HG03575 (cell line): ENCODE data around the gene TSC22D4.
"Not testable (repeated sequence)": the region's sequence is repeated elsewhere in the genome, so short reads cannot be mapped to it uniquely, and the experiment has no call there.

Source experiments
- ATAC-seq: cut with Tn5 transposase; IDR thresholded peaks from one replicate; pipeline ENCODE4 v1.9.1; 2021; ENCODE audit not compliant: unreplicated experiment, insufficient number of reproducible peaks, low FRiP score; ENCODE audit errors: extremely low read depth

The TSC22D4 gene

GRCh38 chr7:100453854-100454253 lies 25.2 kb downstream of the TSC22D4 start:
- not testable (repeated sequence) for ATAC-seq

GRCh38 chr7:100452513-100452912 lies 26.5 kb downstream of the TSC22D4 start:
- no peak for ATAC-seq

- ATAC-seq: no peak
These were observed 29.7 kb downstream of the TSC22D4 start for GRCh38 chr7:100449190-100449795.

DNA sequence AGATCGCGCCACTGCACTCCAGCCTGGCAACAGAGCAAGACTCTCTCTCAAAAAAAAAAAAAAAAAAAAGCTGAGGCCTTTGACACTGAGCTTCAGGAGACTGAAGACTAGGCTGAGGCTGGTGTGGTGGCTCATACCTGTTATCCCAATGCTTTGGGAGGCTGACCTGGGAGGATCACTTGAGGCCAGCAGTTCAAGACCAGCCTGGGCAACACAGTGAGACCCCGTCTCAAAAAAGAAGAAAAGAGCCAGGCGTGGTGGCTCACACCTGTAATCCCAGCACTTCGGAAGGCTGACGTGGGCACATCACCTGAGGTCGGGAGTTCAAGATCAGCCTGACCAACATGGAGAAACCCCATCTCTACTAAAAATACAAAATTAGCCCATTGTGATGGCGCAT lies 31.7 kb downstream of the TSC22D4 start:
- ATAC-seq: not testable (repeated sequence)

GRCh38 chr7:100446040-100446439 lies 33.0 kb downstream of the TSC22D4 start:
- no peak for ATAC-seq

DNA sequence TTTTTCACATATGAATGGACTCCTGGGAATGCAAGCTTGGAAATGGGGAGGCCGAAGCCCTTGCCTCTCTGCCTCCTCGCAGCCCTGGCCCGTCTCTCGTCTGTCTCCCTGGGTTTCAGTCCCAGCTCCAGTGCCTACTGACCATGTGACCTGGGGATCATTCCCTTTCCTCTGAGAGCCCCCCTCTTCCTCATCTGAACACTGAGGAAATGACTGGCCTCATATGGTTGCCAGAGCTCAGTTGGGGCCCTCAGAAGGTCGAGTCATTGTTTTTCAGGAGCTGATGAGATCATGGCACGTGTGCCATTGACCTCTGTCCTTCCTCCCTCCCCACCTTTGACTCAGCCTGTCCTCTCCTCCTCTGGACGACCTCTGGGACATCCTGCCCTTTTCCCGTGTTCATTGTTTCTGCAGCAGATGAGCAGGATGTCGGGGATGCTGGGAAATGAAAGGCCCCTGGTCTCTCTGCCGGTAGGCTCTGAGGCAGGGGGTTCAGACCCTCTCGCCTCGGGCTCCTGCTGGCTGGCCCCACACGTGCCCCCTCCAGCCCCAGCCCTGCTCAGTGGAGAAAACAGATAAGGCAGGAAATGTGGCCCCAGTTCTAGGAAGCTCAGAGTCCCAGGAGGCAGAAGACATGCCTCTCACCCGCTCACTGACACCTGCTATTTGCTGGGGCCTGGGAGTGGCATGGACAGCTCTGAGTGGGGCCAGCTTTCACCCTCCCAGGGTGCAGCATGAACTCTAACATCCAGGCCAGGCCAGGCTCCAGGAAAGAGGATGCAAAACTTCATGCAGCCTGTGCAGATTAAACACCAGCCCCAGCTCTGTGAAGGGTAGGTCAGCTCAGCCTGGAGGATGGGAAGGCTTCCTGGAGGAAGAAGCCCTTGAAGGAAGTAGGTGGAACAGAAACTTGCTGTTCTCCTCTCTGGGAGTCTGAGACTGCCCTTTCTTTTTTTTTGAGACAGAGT lies 34.4 kb downstream of the TSC22D4 start:
- ATAC-seq: no peak

GRCh38 chr7:100443096-100443840 lies 35.7 kb downstream of the TSC22D4 start:
- no peak for ATAC-seq

DNA sequence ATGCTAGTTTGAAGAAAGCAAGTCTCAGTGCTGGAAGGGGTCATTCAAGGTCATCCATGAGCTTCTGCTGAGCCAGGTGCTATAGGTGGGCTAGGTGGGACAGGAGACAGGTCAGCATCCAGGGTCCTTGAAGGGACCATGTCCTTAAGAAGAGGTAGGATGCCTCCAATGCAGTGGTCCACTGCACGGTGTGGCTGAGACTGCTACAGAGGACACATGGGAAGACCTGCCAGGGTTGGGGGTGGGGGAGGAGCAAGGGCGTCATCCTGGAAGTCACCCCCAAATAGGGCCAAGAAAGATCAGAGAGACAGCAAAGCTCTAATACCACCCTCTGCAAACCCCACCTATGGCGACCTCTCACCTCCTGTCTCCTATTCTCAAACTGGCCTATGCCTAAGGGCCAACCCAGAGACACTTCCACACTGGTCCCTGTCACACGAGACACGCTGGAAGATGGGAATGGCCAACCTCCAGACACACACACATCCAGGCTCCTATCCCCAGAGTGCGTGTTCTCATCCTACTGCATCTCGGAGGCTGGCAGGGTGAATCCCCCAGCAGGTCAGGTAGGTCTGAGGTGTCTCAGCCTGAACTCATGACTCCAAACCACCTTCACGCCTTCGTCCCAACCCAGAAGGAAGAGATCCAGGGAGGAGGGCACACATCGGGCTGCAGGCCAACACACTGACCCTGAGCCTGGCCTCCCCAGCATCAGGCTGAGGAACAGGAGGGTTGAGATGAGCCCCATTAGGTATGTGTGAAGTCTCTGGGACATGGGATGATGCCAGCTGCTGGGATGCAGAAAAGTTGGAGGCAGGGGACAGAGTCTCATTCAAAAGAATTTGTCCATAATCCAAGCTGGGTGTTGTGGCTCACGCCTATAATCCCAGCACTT lies 37.1 kb downstream of the TSC22D4 start:
- no peak for ATAC-seq

GRCh38 chr7:100439244-100439643 lies 39.8 kb downstream of the TSC22D4 start:
- ATAC-seq: not testable (repeated sequence)

DNA sequence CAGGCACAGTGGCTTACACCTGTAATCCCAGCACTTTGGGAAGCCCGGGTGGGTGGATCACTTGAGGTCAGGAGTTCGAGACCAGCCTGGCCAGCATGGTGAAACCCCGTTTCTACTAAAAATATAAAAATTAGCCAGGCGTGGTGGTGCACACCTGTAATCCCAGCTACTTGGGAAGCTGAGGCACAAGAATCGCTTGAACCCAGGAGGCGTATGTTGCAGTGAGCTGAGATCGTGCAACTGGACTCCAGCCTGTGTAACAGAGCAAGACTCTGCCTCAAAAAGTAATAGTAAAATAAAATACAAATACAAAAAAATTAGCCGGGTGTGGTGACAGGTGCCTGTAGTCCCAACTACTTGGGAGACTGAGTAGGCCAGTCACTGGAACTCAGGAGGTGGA lies 40.3 kb downstream of the TSC22D4 start:
- ATAC-seq: not testable (repeated sequence)

- ATAC-seq: no peak
These were observed 40.8 kb downstream of the TSC22D4 start for GRCh38 chr7:100438172-100438571.

DNA sequence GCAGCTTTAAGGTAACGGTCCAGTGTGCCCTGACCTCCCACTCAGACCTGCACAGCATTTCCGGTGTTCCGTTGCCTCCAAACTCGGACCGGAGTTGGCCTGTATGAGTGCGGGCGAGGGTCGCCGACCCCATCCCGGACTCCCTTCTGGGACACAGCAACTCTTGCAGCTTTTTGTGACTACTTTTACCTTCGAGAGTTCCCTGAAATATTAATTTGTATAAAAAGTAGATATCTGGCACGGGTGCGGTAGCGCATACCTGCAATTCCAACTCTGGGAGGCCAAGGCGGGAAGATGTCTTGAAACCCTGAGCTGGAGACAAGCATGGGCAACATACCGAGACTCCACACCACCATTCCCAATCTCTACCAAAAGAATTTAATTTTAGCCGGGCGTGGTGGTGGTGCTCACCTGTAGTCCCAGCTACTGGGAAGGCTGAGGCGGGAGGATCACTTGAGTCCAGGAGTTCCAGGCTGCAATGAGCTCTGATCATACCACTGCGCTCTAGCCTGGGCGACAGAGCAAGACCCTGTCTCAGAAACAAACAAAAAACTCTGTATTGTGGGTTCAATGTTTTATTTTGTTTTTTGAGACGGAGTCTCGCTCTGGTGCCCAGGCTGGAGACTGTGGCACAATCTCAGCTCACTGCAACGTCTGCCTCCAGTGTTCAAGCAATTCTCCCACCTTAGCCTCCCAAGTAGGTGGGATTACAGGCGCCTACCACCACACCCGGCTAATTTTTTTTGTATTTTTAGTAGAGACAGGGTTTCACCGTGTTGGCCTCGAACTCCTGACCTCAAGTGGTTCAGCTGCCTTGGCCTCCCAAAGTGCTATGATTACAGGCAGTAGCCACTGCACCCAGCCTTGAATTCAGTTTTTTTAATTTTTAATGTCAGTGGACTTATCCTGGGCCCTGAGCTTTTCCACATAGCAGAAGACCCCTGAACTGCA lies 41.6 kb downstream of the TSC22D4 start:
- ATAC-seq: no peak

DNA sequence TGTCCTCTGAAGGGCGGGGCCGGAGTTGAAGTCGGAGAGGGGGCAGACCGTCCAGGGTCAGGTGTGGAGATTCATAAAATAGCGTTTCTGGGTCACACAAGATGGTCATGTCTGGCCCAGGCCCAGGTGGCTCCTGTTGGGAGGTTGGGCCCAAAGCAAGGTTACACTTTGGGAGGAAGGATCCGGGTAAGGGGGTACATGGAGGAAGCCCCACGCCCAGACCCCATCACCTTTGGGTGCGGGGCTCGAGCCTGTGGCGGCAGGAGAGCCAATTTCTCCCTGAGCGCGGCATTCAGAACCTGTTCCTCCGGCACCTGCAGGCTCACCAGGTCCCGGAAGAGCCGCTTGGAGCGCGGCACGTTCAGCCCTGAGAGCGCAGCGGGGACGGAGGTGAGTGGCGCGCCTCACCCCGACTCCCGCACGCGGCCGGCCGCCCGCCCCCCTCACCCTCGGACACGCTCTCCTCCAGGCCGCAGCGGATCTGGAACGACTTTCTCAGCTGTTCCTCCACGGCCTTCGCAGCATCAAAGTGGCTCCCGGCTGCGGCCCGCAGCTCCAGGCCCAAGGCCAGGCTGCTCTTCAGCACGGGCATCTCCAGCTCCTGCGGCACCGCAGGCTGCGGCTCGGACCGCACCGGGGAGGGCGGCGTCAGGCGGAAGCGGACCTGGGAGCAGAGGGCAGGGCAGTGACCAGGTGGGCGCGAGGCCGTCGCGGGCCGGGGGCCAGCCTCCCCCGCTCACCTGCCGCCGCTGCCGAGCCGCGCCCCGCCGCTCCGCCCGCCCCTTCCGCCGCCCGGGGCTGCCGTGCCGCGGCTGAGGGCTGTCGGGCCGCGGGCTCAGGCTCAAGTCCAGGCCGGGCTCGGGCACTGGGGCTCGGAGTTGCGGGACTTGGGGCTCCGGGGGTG lies 43.4 kb downstream of the TSC22D4 start:
- no peak for ATAC-seq

DNA sequence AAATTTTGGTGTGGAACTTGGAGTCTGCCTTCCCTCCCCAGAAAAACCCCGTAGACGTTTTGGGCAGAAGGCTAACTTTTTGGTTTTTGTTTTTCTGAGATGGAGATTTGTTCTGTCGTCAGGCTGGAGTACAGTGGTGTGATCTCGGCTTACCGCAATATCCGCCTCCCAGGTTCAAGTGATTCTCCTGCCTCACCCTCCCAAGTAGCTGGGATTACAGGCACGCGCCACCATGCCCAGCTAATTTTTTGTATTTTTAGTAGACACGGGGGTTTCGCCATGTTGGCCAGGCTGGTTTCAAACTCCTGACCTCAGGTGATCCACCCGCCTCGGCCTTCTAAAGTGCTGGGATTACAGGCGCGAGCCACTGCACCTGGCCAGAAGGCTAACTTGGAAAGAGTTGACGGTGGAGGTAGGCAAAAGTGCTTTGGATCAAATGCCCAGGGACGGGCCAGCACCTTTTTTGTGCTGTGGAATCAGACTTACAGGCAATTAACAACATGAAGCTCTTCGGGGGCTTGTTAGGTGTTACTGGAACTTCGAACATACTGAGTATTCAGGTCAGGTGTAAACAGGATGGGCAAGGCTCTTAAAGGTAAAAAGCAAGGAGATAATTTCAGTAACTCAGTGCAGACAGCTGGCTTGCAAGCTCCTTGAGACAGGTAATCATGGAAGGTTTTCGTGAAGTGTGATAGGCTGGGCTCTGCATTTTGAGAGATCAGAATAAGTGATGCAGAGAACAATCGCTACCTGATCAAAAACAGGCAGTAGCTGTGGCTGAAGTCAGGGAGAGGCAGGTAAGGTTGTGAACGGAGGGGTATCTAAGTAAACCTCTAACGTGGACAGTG lies 44.5 kb downstream of the TSC22D4 start:
- ATAC-seq: no peak

DNA sequence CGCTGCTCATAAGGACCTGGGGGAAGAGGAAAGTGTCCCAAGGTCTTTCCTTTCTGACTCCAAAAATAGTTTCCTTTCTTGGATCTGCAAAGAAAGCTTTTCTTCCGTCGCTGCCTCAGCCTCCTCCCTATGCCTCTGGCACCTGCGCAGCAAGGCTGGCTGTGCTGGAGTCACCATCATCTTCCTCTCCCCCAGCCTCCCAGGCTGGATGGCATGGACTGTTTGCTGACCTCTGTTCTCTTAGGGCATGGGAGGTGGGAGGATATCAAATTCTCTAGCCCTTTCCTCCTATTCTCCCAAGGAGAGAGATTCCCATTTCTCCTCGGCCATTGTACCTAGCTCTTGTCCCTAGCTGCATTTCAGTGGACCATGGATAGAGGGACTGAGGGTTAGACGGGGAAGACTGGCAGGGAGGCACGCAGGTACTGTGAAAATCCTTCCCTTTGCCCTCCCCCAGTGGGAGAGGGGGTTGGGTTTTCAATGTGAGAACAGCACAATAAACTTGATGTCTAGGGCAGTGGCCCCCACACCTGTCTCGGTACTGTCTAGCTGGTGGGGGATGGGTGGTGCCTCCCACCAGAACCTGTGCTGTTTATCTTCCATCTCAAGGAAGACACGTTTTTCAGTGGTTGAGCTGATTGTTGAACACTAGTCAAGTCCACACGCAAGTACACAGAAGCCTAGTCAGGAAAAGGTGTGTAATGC lies 45.3 kb downstream of the TSC22D4 start:
- ATAC-seq: no peak
